ENCODE results near the gene GALNT15. TPM values are rescaled to one million over a fixed set of nuclear protein-coding genes. Genes with fewer than 3 reads are reported as not detected.

The GALNT15 gene
- polyA plus RNA-seq, 1 experiment = 27.9 TPM

GRCh38 chr3:16191591-16191990 lies 17.1 kb downstream of the GALNT15 start:
- ChIA-PET POLR2A (no interaction called here), CTCF (interaction anchor here (0.8 to 1.2 kb wide), 2 partner anchors 99 to 376 kb away, joined by 3 read pairs; no protein-coding TSS in a partner anchor)
- DNase-seq (ENCODE audit: low read depth, low spot score) = no peak
- TF ChIP-seq CTCF (IDR thresholded peaks at IDR 0.05; ENCODE audit: low read depth, low read length) = no peak
- Histone ChIP-seq H3K27me3 (ENCODE audit: control insufficient read depth, insufficient read depth, low read length) (no peaks in the 10 kb centered on the region), H3K4me3 (ENCODE audit: low read depth, low read length) (no peak overlapping the region), H3K9me3 (ENCODE audit: control insufficient read depth, insufficient read depth, low read length) (no peaks in the 10 kb centered on the region), H3K27ac (ENCODE audit: low read depth, low read length) (no peak overlapping the region)

GRCh38 chr3:16192176-16192811 lies 17.8 kb downstream of the GALNT15 start:
- H3K9me3 ChIP-seq (ENCODE audit: control insufficient read depth, insufficient read depth, low read length) = no peaks in the 10 kb centered on the region
- POLR2A ChIA-PET = no interaction called here
- H3K27ac ChIP-seq (ENCODE audit: low read depth, low read length) = no peak overlapping the region
- DNase-seq (ENCODE audit: low read depth, low spot score) = no peak
- no peak for TF ChIP-seq CTCF (IDR thresholded peaks at IDR 0.05; ENCODE audit: low read depth, low read length)
- no peaks in the 10 kb centered on the region for H3K27me3 ChIP-seq (ENCODE audit: control insufficient read depth, insufficient read depth, low read length)
- no peak overlapping the region for H3K4me3 ChIP-seq (ENCODE audit: low read depth, low read length)
- CTCF ChIA-PET = interaction anchor here (0.8 to 1.9 kb wide), 2 partner anchors 124 to 377 kb away, joined by 3 to 7 read pairs; no protein-coding TSS in a partner anchor

GRCh38 chr3:16198427-16198826 lies 23.9 kb downstream of the GALNT15 start:
- H3K4me3 ChIP-seq (ENCODE audit: low read depth, low read length) = no peak overlapping the region
- no peaks in the 10 kb centered on the region for H3K27me3 ChIP-seq (ENCODE audit: control insufficient read depth, insufficient read depth, low read length)
- no peaks in the 10 kb centered on the region; the same call in 1 of the 2 replicates for H3K9me3 ChIP-seq (ENCODE audit: control insufficient read depth, insufficient read depth, low read length)
- ChIA-PET CTCF (no interaction called here), POLR2A (no interaction called here)
- no peak for DNase-seq (ENCODE audit: low read depth, low spot score)
- no peak for TF ChIP-seq CTCF (IDR thresholded peaks at IDR 0.05; ENCODE audit: low read depth, low read length)
- no peak overlapping the region for H3K27ac ChIP-seq (ENCODE audit: low read depth, low read length)

GRCh38 chr3:16199769-16200168 lies 25.3 kb downstream of the GALNT15 start:
- no peaks in the 10 kb centered on the region for H3K27me3 ChIP-seq (ENCODE audit: control insufficient read depth, insufficient read depth, low read length)
- no peak for DNase-seq (ENCODE audit: low read depth, low spot score)
- CTCF ChIA-PET = no interaction called here
- POLR2A ChIA-PET = no interaction called here
- no peak for TF ChIP-seq CTCF (IDR thresholded peaks at IDR 0.05; ENCODE audit: low read depth, low read length)
- H3K4me3 ChIP-seq (ENCODE audit: low read depth, low read length) = no peak overlapping the region
- H3K9me3 ChIP-seq (ENCODE audit: control insufficient read depth, insufficient read depth, low read length) = peaks cover 2% of the 10 kb centered on the region; the same call in 1 of the 2 replicates
- H3K27ac ChIP-seq (ENCODE audit: low read depth, low read length) = no peak overlapping the region

- Histone ChIP-seq H3K9me3 (ENCODE audit: control insufficient read depth, insufficient read depth, low read length) (peaks cover 3% of the 10 kb centered on the region; the same call in 1 of the 2 replicates), H3K27ac (ENCODE audit: low read depth, low read length) (no peak overlapping the region), H3K27me3 (ENCODE audit: control insufficient read depth, insufficient read depth, low read length) (no peaks in the 10 kb centered on the region), H3K4me3 (ENCODE audit: low read depth, low read length) (no peak overlapping the region)
- TF ChIP-seq CTCF (IDR thresholded peaks at IDR 0.05; ENCODE audit: low read depth, low read length) = no peak
- CTCF ChIA-PET = no interaction called here
- POLR2A ChIA-PET = no interaction called here
- no peak for DNase-seq (ENCODE audit: low read depth, low spot score)
Measured at GRCh38 chr3:16200411-16200810, 25.9 kb downstream of the GALNT15 start.
